Measurements from ENCODE around the gene AMN.

- TF ChIP-seq CTCF (IDR thresholded peaks at IDR 0.05) = no peak
- TF ChIP-seq POLR2A (IDR thresholded peaks at IDR 0.05) = no peak
These were observed 32.8 kb upstream of the AMN start for GRCh38 chr14:102889615-102890014.
